Measurements from ENCODE around the gene CFAP69. TPM values are rescaled to one million over a fixed set of nuclear protein-coding genes. Genes with fewer than 3 reads are reported as not detected.

CFAP69 gene, protein sequence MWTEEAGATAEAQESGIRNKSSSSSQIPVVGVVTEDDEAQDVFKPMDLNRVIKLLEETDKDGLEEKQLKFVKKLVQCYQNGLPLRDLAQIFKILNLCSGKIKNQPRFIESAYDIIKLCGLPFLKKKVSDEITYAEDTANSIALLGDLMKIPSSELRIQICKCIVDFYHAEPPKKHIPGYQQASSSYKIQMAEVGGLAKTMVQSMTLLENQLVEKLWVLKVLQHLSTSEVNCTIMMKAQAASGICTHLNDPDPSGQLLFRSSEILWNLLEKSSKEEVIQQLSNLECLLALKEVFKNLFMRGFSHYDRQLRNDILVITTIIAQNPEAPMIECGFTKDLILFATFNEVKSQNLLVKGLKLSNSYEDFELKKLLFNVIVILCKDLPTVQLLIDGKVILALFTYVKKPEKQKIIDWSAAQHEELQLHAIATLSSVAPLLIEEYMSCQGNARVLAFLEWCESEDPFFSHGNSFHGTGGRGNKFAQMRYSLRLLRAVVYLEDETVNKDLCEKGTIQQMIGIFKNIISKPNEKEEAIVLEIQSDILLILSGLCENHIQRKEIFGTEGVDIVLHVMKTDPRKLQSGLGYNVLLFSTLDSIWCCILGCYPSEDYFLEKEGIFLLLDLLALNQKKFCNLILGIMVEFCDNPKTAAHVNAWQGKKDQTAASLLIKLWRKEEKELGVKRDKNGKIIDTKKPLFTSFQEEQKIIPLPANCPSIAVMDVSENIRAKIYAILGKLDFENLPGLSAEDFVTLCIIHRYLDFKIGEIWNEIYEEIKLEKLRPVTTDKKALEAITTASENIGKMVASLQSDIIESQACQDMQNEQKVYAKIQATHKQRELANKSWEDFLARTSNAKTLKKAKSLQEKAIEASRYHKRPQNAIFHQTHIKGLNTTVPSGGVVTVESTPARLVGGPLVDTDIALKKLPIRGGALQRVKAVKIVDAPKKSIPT
- polyA plus RNA-seq (2013, experiment 1 of 2; ENCODE audit: insufficient read length) = 2.4 TPM
- polyA plus RNA-seq (2013, experiment 2 of 2; ENCODE audit: insufficient read length) = 2.2 TPM

- DNase-seq = peak; percentile 82
Measured at GRCh38 chr7:90244909-90245851, at the start of gene CFAP69. Gene CFAP69 (plus strand): TSS chr7:90245174. CDS start chr7:90245425, 251 bp downstream.

- no peak for DNase-seq
Measured at GRCh38 chr7:90201500-90202195, 43.3 kb upstream of the CFAP69 start.

- no peak for DNase-seq
Measured at GRCh38 chr7:90207956-90208355, 37.0 kb upstream of the CFAP69 start.

GRCh38 chr7:90209776-90210175 lies 35.2 kb upstream of the CFAP69 start:
- DNase-seq = no peak

DNA sequence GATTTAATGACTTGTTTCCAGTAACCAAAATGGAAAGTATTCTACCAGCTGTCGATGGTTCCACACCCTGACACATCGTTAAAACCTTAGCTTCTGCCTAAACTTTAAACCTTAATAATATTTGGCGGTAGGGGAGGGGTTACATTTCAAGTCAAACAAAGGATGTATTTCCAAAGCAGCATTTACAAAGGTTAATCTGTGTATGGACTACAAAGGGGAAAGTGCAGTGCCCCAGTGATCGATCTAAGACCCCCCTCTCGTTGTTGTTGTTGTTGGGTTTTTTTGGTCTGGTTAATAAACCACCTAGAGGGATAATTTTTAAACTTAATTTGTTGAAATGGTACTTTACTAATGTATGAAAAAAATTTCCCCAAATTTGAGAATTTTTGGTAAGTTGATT lies 34.5 kb upstream of the CFAP69 start:
- no peak for DNase-seq

- DNase-seq = no peak
Measured at GRCh38 chr7:90210981-90211380, 34.0 kb upstream of the CFAP69 start.

DNA sequence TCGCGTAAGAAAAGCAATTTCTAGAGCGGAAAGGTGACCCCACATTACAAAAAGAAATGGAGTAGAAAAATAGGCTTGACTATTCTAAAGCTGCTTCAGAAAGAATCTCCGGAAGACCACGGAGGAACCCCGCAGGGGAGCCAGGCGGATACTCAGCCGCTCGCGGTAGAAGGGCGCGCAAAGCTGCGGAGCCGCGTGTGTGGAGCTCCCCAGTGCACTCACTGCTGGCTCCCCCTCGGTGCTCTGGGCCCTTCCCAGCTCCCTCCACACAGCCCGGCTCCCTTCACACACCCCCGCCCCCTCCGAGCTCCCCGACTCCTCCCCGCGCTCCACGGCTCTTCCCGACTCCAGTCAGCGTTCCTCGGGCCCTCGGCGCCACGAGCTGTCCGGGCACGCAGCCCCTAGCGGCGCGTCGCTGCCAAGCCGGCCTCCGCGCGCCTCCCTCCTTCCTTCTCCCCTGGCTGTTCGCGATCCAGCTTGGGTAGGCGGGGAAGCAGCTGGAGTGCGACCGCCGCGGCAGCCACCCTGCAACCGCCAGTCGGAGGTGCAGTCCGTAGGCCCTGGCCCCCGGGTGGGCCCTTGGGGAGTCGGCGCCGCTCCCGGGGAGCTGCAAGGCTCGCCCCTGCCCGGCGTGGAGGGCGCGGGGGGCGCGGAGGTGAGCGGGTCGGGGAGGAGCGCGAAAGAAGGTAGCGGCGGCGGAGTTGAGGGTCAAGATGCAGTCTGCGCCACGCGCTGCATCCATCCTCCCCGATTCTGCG lies 33.4 kb upstream of the CFAP69 start, which contains the start of gene STEAP2:
STEAP2 (plus strand) TSS at position 350 of the 758 bp plus-strand sequence. CDS start 13,343 bp downstream, outside the sequence.
- DNase-seq = peak; percentile 96

DNA sequence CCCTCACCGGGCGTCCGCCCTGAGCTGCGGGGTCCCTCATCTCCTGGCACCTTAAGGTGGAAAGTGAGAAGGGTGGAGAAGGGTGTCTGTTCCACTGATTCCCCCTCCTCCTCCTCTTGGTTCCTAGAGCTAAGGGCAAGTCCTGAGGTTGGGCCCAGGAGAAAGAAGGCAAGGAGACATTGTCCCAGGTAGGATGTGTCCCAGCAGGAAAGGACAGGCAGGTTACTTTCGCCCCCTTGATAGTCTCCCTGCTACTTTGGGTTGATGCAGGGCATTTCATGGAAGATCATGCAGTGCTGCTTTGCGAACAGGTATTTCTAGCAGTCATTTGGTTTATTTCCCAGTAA lies 32.9 kb upstream of the CFAP69 start:
- no peak for DNase-seq

- DNase-seq = no peak
Measured at GRCh38 chr7:90213521-90213920, 31.5 kb upstream of the CFAP69 start.

DNA sequence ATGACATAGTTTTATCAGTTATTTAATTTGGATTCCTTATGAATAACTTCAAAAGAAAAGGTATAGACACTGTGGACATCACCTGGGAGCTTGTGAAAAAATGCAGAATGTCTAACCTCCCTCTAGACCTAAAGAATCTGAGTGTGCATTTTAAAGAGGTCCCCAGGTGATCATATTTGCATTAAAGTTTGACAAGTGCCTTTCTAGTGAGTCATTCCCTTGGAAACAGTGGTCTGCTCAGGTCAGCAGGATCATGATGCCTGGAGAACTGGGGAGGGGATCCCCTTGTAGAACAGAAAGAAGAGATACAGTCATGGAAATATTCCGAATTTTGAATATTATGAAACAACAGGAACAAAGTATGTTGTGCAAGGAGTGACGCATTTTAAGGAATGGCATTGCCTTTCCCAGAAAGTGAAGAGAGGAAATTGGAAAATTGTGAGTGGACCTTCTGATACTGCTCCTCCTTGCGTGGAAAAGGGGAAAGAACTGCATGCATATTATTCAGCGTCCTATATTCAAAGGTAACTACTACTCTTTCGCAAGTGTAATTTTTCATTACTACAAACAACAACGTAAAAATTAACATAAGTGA lies 28.8 kb upstream of the CFAP69 start:
- DNase-seq = no peak

- DNase-seq = no peak
Measured at GRCh38 chr7:90216771-90217170, 28.2 kb upstream of the CFAP69 start.

- no peak for DNase-seq
Measured at GRCh38 chr7:90222390-90222789, 22.6 kb upstream of the CFAP69 start.

GRCh38 chr7:90222811-90223725 lies 21.9 kb upstream of the CFAP69 start:
- peak; percentile 70 for DNase-seq

DNA sequence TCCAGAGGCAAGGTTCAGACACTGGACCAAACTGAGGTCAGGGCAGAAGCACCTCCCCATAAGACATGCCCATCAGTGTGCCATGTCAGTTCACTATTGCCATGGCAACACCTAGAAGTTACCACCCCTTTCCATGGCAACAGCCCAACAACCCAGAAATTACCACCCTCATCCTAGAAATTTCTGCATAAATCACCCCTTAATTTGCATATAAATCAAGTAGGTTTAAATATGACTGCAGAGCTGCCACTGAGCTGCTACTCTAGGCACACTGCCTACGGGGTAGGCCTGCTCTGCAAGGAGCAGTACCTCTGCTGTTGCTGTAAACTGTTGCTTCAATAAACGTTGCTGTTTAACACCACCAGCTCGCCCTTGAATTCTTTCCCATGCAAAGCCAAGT lies 20.8 kb upstream of the CFAP69 start:
- DNase-seq = no peak

GRCh38 chr7:90225181-90225580 lies 19.8 kb upstream of the CFAP69 start:
- no peak for DNase-seq

- DNase-seq = no peak
Measured at GRCh38 chr7:90225601-90226000, 19.4 kb upstream of the CFAP69 start.

- DNase-seq = no peak
Measured at GRCh38 chr7:90227259-90227658, 17.7 kb upstream of the CFAP69 start.

GRCh38 chr7:90229682-90230081 lies 15.3 kb upstream of the CFAP69 start:
- no peak for DNase-seq

- DNase-seq = no peak
Measured at GRCh38 chr7:90230834-90231233, 14.1 kb upstream of the CFAP69 start.
